Testis (tissue), 2 donors: Measurements from ENCODE around the gene LCE2A.

Experiments used
- POLR2A ChIP-seq: fragments of 450-650 bp; IDR thresholded peaks from one replicate; pipeline ENCODE4 v1.6.1; 2017; ENCODE audit warnings: antibody characterized with exemption, mild to moderate bottlenecking, moderate library complexity
- TF ChIP-seq, protein P1 (sequence below), 3 experiments: fragments of 450-650 bp in 2 of 3; fragments of 200-600 bp in 1 of 3; sonication (generic) in 1 of 3; IDR thresholded peaks; one replicate each; pipeline ENCODE4 v1.5.1; 2016 to 2019; ENCODE audit warnings: antibody characterized with exemption in 3 of 3, mild to moderate bottlenecking in 2 of 3, moderate library complexity in 1 of 3

DNA sequence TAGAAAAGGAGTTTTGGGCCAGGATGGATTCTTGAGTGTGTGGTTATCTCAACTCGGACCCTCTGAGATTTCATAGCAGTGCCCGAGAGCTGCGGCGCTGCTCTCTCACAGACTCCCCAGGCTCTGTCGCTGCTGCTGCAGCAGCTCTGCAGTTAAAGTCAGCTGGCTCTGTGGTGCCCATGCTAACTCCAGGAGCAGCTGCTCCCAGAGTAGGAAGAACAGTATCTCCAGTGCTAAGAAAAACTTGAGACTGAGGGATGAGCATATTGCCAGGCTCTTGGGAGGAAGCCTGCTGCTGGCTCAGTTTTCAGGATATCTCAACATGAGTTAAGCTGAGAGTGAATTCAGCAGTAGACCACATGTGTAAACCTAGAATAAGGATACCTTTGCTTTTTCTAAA is 30.5 kb upstream of the LCE2A start:
- TF ChIP-seq, protein P1, sequence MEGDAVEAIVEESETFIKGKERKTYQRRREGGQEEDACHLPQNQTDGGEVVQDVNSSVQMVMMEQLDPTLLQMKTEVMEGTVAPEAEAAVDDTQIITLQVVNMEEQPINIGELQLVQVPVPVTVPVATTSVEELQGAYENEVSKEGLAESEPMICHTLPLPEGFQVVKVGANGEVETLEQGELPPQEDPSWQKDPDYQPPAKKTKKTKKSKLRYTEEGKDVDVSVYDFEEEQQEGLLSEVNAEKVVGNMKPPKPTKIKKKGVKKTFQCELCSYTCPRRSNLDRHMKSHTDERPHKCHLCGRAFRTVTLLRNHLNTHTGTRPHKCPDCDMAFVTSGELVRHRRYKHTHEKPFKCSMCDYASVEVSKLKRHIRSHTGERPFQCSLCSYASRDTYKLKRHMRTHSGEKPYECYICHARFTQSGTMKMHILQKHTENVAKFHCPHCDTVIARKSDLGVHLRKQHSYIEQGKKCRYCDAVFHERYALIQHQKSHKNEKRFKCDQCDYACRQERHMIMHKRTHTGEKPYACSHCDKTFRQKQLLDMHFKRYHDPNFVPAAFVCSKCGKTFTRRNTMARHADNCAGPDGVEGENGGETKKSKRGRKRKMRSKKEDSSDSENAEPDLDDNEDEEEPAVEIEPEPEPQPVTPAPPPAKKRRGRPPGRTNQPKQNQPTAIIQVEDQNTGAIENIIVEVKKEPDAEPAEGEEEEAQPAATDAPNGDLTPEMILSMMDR (IDR thresholded peaks at IDR 0.05), result no peak
- TF ChIP-seq POLR2A, result no peak
